HUES48 (cell line): ENCODE results near the gene ARRDC3.

Source experiments
- H3K27ac ChIP-seq: one replicate; pipeline ENCODE4 v1.7.0; 2013; ENCODE audit warnings: low read depth, low read length, inconsistent platforms
- H3K27me3 ChIP-seq: 2 replicates; pipeline ENCODE4 v1.6.1; 2013; ENCODE audit warnings: mild to moderate bottlenecking, low read length; ENCODE audit not compliant: control insufficient read depth, insufficient read depth
- H3K36me3 ChIP-seq: 2 replicates; pipeline ENCODE4 v1.6.1; 2013; ENCODE audit warnings: low read length; ENCODE audit not compliant: control insufficient read depth, insufficient read depth
- H3K4me1 ChIP-seq: 2 replicates; pipeline ENCODE4 v1.6.1; 2013; ENCODE audit warnings: mild to moderate bottlenecking, low read length; ENCODE audit not compliant: control insufficient read depth, insufficient read depth
- H3K4me3 ChIP-seq: 2 replicates; pipeline ENCODE4 v1.5.1; 2013; ENCODE audit warnings: mild to moderate bottlenecking, low read depth, low read length
- H3K9ac ChIP-seq: 2 replicates; pipeline ENCODE4 v1.6.1; 2013; ENCODE audit warnings: mild to moderate bottlenecking, low read depth, low read length, moderate library complexity
- H3K9me3 ChIP-seq: 2 replicates; pipeline ENCODE4 v1.6.1; 2013; ENCODE audit warnings: low read length; ENCODE audit not compliant: control insufficient read depth, insufficient read depth

ARRDC3 gene, protein sequence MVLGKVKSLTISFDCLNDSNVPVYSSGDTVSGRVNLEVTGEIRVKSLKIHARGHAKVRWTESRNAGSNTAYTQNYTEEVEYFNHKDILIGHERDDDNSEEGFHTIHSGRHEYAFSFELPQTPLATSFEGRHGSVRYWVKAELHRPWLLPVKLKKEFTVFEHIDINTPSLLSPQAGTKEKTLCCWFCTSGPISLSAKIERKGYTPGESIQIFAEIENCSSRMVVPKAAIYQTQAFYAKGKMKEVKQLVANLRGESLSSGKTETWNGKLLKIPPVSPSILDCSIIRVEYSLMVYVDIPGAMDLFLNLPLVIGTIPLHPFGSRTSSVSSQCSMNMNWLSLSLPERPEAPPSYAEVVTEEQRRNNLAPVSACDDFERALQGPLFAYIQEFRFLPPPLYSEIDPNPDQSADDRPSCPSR

DNA sequence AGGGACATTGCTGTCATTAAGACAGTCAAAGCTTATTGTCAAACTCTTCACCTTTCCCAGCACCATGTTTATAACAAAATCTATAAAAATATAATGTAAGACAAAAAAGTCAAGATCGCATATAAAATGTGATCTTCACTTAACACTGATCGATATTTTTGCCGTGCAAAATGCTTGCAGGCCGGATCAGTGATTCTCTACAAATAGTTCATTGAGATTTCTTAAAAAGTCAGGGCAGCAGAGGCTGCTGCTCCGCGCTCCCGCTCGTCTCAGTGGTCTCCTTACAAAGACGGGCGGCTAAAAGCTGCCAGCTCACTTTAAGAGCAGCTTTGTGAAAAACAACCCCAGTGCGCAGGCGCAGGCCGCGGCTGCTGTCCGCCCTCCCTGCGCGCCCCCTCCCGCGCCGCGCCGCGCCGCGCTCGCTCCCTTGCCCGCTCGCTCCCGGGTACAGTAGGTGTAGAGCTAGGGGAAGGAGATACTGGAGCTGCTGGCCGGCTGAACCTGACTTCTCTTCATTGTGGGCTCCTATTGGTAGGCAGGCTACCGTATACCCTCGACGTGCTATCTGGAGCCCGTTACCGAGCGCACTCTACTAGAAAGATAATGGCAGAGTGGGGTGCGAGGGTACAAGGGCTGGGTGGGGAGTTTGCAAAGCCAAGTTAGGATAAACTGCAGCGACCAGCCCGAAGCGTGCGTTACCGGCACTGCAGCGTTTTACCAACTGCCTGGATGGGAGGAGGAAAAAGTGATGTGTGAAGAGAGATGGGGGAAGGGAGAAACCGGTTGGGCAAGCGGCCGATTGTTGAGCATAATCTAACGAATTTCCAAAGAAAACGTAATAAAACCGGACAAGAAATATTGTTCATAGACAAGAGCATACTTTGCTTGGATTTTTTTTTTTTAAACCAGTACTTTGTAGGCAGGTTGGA, at the start of gene ARRDC3:
ARRDC3 (minus strand) TSS at position 291 of the 929 bp plus-strand sequence; CDS start at position 66, 225 bp downstream.
- Histone ChIP-seq H3K27me3 (no peaks in the 10 kb centered on the region), H3K9me3 (no peaks in the 10 kb centered on the region), H3K27ac (peak within 1 kb of the TSS; percentile 99), H3K4me3 (peak within 1 kb of the TSS; percentile 84), H3K9ac (peak within 1 kb of the TSS; percentile 98), H3K4me1 (peaks cover 16% of the 10 kb centered on the region), H3K36me3 (peaks cover 4% of the 10 kb centered on the region)

DNA sequence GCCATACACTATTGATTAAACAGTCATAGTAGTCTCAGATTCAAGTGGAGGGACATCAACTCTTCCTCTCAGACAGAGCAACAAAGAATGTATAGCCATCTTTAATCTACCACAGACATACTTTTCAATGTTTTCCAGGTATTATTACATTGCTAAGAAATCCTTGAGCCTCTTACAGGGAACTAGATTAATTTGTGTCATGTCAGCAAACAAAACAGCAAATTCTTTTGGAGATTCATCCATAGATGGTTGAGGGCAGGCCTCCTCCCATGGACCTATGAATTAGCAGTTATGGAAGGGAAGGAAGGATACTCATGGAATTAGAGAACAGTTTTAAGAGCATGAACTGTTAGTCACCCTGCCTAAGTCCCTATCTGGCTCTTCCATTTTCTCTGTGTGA, 47.8 kb upstream of the ARRDC3 start:
- H3K4me3 ChIP-seq: no peak overlapping the region
- no peak overlapping the region for H3K9ac ChIP-seq
- H3K27ac ChIP-seq: no peak overlapping the region
- no peaks in the 10 kb centered on the region for H3K9me3 ChIP-seq
- H3K4me1 ChIP-seq: peaks cover 17% of the 10 kb centered on the region
- H3K36me3 ChIP-seq: no peaks in the 10 kb centered on the region
- H3K27me3 ChIP-seq: no peaks in the 10 kb centered on the region

DNA sequence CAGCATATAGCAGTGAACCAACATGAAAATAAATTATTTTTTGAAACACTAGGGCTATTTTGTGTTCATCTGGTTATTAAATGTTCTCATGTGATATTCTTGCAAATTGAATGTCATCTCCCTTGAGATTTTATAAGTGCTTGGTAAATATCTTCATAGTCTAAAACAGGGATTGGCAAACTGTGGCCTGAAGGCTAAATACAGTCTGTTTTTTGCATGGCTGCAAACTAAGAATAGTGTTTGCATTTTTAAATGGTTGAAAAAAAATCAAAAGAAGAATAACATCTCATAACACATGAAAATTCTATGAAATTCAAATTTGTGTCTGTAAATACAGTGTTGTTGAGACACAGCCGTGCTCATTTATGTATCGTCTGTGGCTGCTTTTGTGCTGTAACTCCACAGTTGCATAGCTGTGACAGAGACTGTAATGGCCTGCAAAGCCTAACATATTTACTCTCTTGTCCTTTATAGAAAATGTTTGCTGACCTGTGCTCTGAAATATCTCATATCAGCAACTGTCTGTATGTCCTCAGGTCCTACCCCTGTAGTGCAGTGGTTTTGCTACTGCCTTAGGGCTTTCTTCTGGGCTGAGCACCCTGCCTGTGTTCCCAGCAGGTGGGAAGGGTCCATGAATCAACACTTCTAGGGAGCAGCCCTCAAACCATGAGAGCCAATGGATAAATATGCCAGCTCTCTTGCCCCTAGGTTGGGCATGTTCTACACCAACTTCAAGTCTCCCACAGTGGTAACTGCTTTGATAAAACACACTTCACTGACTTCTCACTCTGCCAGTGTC, 41.7 kb upstream of the ARRDC3 start:
- no peaks in the 10 kb centered on the region for H3K27me3 ChIP-seq
- H3K27ac ChIP-seq: no peak overlapping the region
- no peaks in the 10 kb centered on the region for H3K36me3 ChIP-seq
- H3K9ac ChIP-seq: no peak overlapping the region
- H3K9me3 ChIP-seq: no peaks in the 10 kb centered on the region
- H3K4me3 ChIP-seq: no peak overlapping the region
- H3K4me1 ChIP-seq: peaks cover 14% of the 10 kb centered on the region

DNA sequence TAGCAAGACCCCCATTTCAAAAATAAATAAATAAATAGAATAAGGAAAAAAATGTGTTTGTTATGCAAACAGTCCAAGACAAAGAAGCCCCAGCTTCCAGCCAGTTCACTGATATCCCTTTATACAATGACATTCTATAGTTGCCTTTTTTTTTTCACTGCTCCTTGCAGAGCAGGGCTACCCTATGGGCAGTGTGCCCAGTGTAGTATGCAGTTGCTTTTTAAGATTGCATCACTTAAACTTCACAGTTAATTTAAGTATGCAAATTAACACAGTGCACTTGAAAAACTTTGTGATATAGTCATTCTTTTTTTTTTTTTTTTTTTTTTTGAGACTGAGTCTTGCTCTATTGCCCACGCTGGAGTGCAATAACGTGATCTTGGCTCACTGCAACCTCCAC, 40.8 kb upstream of the ARRDC3 start:
- no peaks in the 10 kb centered on the region for H3K27me3 ChIP-seq
- H3K4me1 ChIP-seq: peaks cover 14% of the 10 kb centered on the region
- no peaks in the 10 kb centered on the region for H3K9me3 ChIP-seq
- H3K36me3 ChIP-seq: no peaks in the 10 kb centered on the region
- no peak overlapping the region for H3K27ac ChIP-seq
- H3K4me3 ChIP-seq: no peak overlapping the region
- H3K9ac ChIP-seq: no peak overlapping the region

DNA sequence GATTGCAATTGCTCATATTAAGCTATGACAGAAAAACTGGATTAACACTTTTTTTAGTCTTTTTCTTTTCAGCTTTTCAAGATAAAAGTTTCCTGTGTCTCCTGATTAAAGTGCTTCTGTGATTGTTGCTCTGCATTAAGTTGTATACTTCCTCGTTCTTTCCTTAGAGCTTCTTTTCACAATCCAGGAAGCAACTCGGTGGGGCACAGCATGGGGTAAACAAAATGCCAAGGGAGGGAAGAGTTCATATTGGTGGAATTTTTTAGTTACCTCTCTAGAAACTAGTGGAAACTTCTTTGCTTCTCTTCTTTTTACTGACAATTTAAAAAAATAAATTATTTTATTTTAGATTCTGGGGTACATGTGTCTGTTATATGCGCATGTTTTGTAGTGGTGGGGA, 37.8 kb upstream of the ARRDC3 start:
- Histone ChIP-seq H3K9ac (no peak overlapping the region), H3K36me3 (no peaks in the 10 kb centered on the region), H3K9me3 (no peaks in the 10 kb centered on the region), H3K4me3 (no peak overlapping the region), H3K27ac (no peak overlapping the region), H3K27me3 (no peaks in the 10 kb centered on the region), H3K4me1 (peaks cover 14% of the 10 kb centered on the region)

DNA sequence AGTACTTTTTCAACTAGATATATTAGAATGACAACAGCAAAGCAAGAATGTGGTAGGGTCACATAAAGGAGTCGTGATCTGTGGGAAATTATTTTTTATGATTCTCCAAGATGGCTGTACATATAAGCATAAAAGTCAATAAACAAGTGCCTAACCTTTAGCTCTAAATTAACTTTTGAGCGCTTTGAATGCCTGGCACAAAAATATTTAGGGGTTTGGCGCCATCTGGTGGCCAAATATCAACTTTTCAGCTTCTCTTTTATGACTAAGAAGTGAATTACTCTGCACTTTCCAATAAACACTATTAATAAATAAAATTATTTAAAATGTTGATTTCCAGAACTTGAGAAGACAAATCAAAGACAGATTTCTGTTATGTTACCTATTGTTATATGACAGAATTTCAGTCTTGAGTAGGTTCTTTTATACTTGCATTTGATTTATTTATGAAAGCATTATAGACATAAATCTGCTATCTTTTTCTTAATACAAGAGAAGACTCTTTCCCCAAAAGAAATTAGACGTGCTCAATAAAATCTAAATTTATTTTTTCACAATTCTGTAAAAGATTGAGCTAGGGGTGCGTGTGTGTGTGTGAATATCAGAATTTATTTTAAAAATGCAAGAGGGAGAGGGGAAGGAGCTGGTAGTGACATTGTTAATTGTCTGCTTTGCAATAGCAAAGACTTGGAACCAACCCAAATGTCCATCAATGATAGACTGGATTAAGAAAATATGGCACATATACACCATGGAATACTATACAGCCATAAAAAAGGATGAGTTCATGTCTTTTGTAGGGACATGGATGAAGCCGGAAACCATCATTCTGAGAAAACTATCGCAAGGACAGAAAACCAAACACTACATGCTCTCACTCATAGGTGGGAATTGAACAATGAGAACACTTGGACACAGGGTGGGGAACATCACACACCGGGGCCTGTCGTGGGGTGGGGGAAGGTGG, 36.7 kb upstream of the ARRDC3 start:
- Histone ChIP-seq H3K9me3 (no peaks in the 10 kb centered on the region), H3K36me3 (no peaks in the 10 kb centered on the region), H3K27ac (no peak overlapping the region), H3K27me3 (no peaks in the 10 kb centered on the region), H3K9ac (no peak overlapping the region), H3K4me3 (no peak overlapping the region), H3K4me1 (peaks cover 7% of the 10 kb centered on the region)

DNA sequence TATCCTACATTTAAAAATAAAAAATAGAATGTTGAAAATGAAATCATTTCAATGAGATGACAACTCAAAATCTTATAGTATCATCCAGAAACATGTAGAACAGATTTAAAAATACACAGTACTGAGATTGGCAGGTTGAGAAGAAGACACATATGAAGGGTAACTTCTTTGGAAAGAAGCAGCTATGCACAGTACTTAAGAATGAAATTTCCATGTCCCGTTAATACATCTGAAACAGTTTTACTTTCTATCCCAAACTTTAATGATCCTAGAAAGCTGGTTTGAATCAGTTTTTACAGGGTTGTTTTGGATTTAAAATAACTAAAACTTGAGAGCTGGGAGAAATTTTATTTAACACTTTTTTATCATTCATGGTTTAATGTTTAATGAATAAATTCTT, 36.0 kb upstream of the ARRDC3 start:
- H3K27me3 ChIP-seq: no peaks in the 10 kb centered on the region
- H3K9ac ChIP-seq: no peak overlapping the region
- H3K9me3 ChIP-seq: no peaks in the 10 kb centered on the region
- no peak overlapping the region for H3K27ac ChIP-seq
- no peaks in the 10 kb centered on the region for H3K36me3 ChIP-seq
- H3K4me3 ChIP-seq: no peak overlapping the region
- peaks cover 5% of the 10 kb centered on the region for H3K4me1 ChIP-seq

DNA sequence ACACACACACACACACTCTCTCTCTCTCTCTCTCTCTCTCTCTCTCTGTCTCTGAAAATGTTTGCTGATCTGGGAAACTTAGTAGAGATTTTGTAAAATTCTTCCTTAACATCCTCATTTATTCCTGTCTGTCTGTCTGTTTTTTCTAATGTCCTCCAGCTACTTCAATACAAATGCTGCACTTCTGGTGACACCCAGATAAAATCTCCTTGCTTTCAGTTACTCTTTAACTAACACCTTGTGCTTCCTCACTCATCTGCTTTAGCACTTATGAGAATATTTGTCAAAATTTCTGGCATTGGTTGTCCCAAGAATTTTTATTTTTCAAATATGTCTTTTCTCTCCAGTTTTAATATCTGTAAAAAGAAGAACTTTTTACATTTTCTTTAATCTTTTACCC, 35.0 kb upstream of the ARRDC3 start:
- Histone ChIP-seq H3K27ac (no peak overlapping the region), H3K27me3 (no peaks in the 10 kb centered on the region), H3K36me3 (no peaks in the 10 kb centered on the region), H3K4me1 (peaks cover 5% of the 10 kb centered on the region), H3K4me3 (no peak overlapping the region), H3K9me3 (no peaks in the 10 kb centered on the region), H3K9ac (no peak overlapping the region)

DNA sequence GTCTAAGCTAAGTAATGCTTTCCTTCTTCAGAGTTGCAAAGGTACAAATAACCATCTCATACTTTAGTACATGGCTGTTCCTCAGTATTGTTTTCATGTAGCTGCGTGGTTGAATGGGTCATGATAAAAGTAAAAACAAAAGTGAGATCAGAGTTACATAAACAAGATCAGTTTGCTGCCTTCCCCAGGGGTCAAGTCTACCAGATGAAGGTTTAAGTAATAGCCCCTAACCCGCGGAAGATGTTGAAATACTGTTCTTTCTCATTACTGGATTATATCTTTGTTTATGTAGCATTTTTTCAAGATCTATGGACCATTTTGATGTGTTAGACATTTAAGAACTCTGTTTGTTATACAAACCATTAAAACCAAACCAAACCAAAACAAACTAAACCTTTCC, 34.1 kb upstream of the ARRDC3 start:
- H3K4me3 ChIP-seq: no peak overlapping the region
- no peaks in the 10 kb centered on the region for H3K27me3 ChIP-seq
- no peaks in the 10 kb centered on the region for H3K36me3 ChIP-seq
- no peak overlapping the region for H3K27ac ChIP-seq
- H3K4me1 ChIP-seq: peaks cover 5% of the 10 kb centered on the region
- H3K9ac ChIP-seq: no peak overlapping the region
- no peaks in the 10 kb centered on the region for H3K9me3 ChIP-seq

DNA sequence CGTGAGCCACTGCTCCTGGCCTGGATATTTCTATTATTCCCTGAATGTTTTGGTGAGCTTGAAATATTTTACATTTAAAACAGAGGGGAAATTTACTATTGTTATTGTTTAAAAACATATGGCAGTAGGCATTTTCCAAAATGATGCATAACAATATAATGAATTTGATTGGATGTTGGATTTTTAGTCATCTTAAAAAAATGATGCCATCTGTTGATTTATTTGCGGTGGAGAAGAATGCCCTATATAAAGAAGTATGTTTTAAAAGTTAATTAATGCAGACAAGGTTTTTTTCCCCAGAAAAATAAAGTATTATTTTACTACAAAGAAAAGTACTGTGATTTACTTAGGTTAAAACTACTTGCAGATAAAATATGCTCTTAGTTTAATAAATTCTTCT, 33.4 kb upstream of the ARRDC3 start:
- Histone ChIP-seq H3K27ac (no peak overlapping the region), H3K4me1 (peaks cover 4% of the 10 kb centered on the region), H3K4me3 (no peak overlapping the region), H3K9ac (no peak overlapping the region), H3K36me3 (no peaks in the 10 kb centered on the region), H3K9me3 (no peaks in the 10 kb centered on the region), H3K27me3 (no peaks in the 10 kb centered on the region)
